HG03457 (cell line): ENCODE data around the gene CCND3.

Experiments used
- ATAC-seq: cut with Tn5 transposase; IDR thresholded peaks from one replicate; pipeline ENCODE4 v1.9.1; 2021; ENCODE audit warnings: moderate number of reproducible peaks; ENCODE audit not compliant: unreplicated experiment

Gene CCND3

GRCh38 chr6:41941280-41942066, at the start of gene CCND3:
CCND3 (minus strand) TSS chr6:41941808; CDS start chr6:41941649, 159 bp downstream.
- peak; percentile 79 for ATAC-seq

- no peak for ATAC-seq
These were observed 44.7 kb upstream of the CCND3 start for GRCh38 chr6:41986339-41986738.

- ATAC-seq = no peak
These were observed 43.0 kb upstream of the CCND3 start for GRCh38 chr6:41984623-41985022.

GRCh38 chr6:41976794-41977484, 35.3 kb upstream of the CCND3 start:
- no peak for ATAC-seq

GRCh38 chr6:41975276-41975675, 33.7 kb upstream of the CCND3 start:
- no peak for ATAC-seq

GRCh38 chr6:41974281-41974825, 32.7 kb upstream of the CCND3 start:
- ATAC-seq = no peak

GRCh38 chr6:41972826-41973225, 31.2 kb upstream of the CCND3 start:
- ATAC-seq = no peak

- no peak for ATAC-seq
These were observed 28.8 kb upstream of the CCND3 start for GRCh38 chr6:41970436-41970846.

GRCh38 chr6:41967312-41968287, 26.0 kb upstream of the CCND3 start:
- no peak for ATAC-seq

GRCh38 chr6:41966961-41967311, 25.3 kb upstream of the CCND3 start:
- no peak for ATAC-seq

GRCh38 chr6:41966214-41966920, 24.8 kb upstream of the CCND3 start:
- ATAC-seq = no peak

- ATAC-seq = no peak
These were observed 24.0 kb upstream of the CCND3 start for GRCh38 chr6:41965429-41966213.

- ATAC-seq = no peak
These were observed 22.7 kb upstream of the CCND3 start for GRCh38 chr6:41964201-41964887.

GRCh38 chr6:41963371-41963770, 21.8 kb upstream of the CCND3 start:
- no peak for ATAC-seq

GRCh38 chr6:41960028-41960427, 18.4 kb upstream of the CCND3 start:
- ATAC-seq = no peak

- ATAC-seq = no peak
These were observed 16.6 kb upstream of the CCND3 start for GRCh38 chr6:41958022-41958856.

GRCh38 chr6:41957117-41957516, 15.5 kb upstream of the CCND3 start:
- ATAC-seq = no peak

- no peak for ATAC-seq
These were observed 13.8 kb upstream of the CCND3 start for GRCh38 chr6:41955412-41955811.
